HG02610 (cell line): Measurements from ENCODE around the gene EPS8.
"Not testable (repeated sequence)": the region's sequence is repeated elsewhere in the genome, so short reads cannot be mapped to it uniquely, and the experiment has no call there.

Experiments
- ATAC-seq: cut with Tn5 transposase; IDR thresholded peaks from one replicate; pipeline ENCODE4 v1.9.1; 2021; ENCODE audit warnings: mild to moderate bottlenecking, moderate library complexity; ENCODE audit not compliant: unreplicated experiment

Gene EPS8

DNA sequence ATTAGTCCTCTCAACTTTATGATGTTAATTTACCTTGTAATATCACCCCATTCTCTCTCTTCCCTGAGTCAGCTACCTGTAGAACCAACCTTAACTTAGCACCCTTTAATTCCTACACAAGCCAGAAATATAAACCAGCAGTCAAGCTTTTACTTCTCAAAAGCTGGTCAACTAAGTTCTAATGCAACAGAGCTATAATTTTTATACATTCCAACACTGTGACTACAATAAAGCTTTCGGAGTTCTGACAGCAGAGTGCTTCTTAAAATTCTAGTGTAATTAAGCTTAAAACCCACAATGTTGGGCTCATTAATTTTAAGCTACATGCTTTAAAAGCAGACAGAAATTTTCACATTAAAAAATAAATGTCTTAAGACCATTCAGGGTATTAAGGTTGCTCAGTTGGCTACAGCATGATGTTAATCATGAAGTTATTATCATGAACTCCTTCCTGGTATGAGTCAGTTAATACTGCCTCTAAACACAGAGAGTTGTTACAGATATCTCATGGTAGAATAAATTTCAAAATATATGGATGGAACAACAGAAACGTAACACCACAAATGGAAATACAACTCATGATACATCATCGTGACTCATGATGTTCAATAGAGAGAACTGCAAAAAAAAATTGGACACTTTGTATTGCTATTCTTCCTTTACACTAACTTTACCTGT, 126.7 kb downstream of the EPS8 start:
- no peak for ATAC-seq

DNA sequence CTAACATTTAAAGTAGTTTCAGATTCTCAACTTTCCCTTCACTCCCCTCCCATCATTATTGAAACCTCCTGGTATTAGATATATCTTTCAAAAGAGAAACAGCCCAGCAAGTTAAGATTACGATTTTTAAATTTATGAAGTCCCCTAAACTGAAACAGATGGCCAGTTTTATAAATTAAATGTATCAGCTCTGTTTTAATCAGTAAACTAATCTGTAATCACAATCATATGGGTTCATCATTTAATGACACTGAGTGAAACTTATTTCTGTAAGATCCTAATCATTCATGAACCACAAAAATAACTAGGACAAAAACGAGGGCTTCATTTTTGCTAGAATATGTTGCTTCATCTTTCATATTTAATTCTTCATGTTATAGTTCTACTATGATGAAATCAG, 137.8 kb downstream of the EPS8 start:
- ATAC-seq: no peak

GRCh38 chr12:15650399-15651128, 138.6 kb downstream of the EPS8 start:
- ATAC-seq: no peak

- ATAC-seq: no peak
These were observed 139.8 kb downstream of the EPS8 start for GRCh38 chr12:15649347-15649746.

GRCh38 chr12:15648558-15648957, 140.6 kb downstream of the EPS8 start:
- no peak for ATAC-seq

DNA sequence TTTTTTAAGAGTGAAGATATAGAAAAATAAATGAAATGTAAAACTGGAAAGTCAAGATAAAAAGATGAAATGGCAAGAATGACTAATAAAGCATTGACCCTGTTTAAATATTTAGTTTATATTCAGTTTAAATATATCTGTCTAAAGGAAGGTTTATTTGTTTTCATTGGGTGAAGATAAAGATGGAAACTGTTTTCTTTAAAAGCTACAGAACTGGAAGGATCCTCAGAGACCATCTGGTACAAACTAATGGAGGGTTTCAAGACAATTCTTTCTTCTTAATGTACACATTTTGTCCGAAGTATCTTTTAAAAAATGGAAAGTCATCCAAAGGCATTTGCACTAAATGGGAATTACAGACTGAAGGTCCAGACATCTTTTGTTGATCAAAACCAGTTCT, 142.6 kb downstream of the EPS8 start:
- no peak for ATAC-seq

GRCh38 chr12:15644700-15645099, 144.5 kb downstream of the EPS8 start:
- no peak for ATAC-seq

GRCh38 chr12:15638231-15638630, 151.0 kb downstream of the EPS8 start:
- no peak for ATAC-seq

- no peak for ATAC-seq
These were observed 152.9 kb downstream of the EPS8 start for GRCh38 chr12:15636060-15636890.

DNA sequence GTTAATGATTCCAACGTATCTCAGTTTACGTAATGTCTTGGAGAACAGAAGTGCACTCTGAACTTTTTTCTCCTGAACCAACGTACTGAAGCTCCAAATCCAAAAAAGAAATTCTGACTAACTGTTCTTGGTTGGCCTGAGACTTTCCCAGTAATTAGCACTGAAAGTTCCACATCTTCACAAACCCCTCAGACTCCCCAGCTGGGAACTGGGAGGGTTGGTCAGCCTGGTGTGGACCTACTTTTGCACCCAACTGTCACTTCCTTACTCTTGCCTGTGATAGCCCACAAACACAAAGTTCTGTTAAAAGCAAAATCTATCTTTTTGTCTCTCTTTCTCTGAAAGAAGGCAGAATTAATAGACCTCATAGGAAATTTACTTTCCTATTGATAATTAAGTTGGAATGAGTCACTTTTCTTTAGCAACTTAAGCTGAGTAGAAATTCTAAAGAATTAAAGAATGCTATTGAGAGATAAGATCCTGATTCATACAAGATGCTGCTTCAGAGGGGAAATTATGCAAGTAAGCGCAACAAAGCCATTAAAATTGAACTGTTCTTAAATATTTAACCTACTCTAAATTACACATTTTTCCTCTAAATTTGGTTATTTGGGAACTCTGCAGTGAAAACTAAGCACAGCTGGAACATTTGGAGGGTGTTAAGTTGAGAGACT, 155.0 kb downstream of the EPS8 start:
- no peak for ATAC-seq

DNA sequence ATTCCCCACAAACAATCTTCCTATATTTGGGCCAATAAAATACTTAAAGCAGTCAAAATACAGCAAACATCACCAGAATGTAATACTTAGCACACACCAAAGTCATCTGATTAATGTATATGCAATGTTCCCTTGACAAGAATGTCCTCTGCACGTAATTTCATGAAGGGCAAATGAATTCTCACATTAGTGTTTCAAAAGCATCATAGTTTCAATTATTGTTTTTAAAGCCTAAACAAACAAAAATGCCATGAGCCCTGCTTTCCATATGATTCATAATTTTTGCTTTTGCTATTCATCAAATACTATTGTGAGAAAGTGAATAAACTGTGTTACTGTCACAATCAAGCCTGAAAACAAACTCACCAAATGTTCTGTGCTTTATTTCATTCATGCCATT, 156.0 kb downstream of the EPS8 start:
- ATAC-seq: no peak

DNA sequence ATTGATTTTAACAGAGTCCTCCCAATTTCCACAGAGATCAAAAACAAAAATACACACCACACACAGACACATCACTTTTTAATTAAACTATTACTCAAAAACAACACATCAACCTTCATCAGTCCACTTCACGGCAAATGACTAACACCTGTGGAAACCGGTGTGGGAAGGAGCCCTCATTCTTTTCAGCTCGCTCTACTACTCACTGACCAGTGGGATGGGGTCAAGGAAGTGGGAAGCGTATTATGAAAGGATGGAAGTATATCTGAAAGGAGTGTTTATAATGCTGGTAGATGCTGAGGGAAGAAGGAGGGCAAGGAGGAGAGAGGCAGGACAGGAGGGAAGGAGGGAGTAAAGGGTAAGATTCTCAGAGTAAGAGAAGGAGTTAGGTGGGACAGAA, 156.5 kb downstream of the EPS8 start:
- no peak for ATAC-seq

- no peak for ATAC-seq
These were observed 158.0 kb downstream of the EPS8 start for GRCh38 chr12:15631007-15631715.

- ATAC-seq: no peak
These were observed 159.4 kb downstream of the EPS8 start for GRCh38 chr12:15629761-15630160.

DNA sequence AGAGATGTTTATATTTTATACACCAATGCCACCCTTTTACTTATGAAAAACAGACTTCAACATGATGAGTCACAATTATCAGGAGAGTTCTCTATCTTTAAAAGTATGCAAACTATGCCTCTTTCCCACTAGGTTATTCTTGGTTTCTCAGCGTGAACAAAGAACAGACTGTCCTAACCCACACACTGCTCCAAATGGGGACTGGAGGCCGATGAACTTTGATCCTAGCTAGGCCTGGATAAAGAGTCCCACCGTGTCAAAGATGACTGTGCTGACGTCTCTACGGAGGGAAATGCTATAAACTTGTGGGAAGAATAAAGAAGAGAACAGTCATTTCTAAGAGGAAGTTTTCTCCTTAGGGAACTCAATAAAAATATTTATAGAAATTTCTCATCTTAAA, 160.1 kb downstream of the EPS8 start:
- ATAC-seq: peak; percentile 89

DNA sequence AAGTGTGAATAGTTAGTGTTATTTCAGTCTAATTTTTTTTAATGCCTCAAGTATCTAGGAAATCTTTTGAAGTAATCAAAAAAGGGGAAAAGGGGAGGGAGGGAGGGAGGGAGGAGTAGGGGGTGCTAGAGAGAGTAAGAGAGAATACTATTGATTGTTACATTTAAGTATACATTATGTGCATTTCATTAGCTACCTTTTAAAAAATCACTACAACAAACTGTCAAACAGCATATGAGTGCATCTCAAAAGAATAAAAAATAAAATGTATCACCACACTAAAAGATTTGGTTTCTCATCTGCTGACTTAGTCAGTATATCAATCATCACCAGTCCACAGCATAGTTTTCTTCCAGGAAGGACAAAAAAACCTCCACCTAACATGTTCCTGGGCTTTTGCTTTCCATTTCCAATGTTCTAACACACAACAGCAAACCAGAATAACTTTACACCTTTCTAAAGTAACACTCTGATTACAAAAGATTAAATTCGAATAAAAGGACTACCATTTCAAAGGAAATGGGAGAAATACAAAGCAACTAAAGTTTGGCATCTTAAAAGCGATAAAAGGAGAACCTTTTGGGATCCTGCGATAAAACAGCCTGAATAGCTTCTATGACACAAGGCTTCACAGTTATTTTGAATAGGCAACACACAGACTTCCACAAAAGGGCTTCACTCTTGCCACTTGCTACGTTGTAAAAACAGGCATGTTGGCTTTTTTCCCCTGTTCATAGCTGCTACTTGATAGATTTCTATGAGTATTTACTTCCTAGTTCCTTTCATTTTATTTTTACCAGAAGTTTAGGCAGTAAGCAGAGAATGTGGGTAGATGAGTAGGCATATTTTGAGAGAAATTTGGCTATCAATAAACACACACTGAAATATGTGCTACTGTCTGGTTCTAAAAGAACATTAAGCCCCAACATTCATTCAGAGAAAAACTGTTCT, 160.9 kb downstream of the EPS8 start:
- ATAC-seq: no peak

GRCh38 chr12:15625075-15625474, 164.1 kb downstream of the EPS8 start:
- no peak for ATAC-seq

DNA sequence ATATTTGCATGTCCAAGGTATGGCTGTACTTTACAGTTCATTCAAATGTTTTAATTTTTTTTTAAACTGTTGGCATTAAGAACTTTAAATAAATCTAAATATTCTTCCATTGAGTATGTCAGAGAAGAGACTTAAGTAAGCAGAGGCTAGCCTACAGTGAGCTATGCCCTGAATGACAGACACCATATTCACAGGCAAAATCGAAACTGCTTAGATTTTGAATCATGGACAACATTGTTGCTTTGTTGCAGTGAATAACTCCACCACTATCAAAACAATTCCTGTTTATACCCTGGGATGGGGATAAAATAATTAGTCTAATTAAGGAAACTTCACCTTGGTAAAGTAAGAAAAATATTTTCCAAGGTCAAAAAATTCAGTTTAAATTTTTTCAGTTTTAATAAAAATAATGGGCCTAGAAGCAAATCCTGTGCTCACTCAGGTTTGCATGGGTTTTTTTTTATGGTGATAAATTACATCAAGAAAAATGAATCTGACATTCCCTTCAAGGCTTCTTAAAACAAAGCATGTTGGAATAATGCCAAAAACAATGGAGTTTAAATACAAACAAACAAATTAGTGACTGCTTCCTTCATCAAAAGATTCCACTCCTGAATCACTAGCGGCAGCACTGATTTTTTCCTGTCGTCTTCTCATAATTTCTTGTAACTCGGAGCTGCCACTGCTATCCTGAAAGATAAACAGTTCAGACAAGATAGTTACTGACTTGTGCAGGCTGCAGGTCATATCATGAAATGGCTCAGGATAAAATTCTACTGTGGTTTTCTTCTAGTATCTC, 168.2 kb downstream of the EPS8 start:
- no peak for ATAC-seq

DNA sequence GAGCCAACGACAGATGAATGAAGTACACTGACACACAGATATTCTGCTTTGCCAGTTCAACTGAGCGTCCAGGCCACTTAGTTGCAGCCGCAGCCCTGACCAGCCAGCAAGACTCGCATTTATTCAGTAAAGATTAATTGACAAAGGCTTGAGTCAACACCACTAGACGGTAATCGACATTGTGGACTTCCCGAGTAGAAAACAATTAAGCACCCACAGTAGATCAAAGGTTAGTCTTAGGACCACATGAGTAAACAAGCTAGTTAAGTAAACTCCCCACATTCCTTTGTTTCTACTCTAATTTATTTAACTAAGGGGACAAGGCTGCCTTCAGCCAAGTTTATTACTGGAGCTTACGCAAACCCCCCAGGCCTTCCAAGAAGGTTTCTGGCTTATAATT, 172.7 kb downstream of the EPS8 start:
- not testable (repeated sequence) for ATAC-seq
